H1 (cell line): ENCODE data around the gene ZNF746. TPM values are rescaled to one million over a fixed set of nuclear protein-coding genes. Genes with fewer than 3 reads are reported as not detected.

Experiments used
- FOSL1 ChIP-seq: IDR thresholded peaks from 2 replicates; pipeline ENCODE4 v1.6.1; 2011; ENCODE audit warnings: mild to moderate bottlenecking, low read depth, low read length, moderate library complexity; ENCODE audit not compliant: insufficient read depth
- JUND ChIP-seq: IDR thresholded peaks from 2 replicates; pipeline ENCODE4 v1.6.1; 2011; ENCODE audit warnings: mild to moderate bottlenecking, improper control_type of control experiment, low read length
- NANOG ChIP-seq: IDR thresholded peaks from 2 replicates; pipeline ENCODE4 v1.6.1; 2011; ENCODE audit warnings: low read length, low read depth, mild to moderate bottlenecking, inconsistent platforms; ENCODE audit not compliant: insufficient read depth, poor library complexity, severe bottlenecking
- RFX5 ChIP-seq: IDR thresholded peaks from 2 replicates; pipeline ENCODE4 v1.6.1; 2011; ENCODE audit warnings: low read depth, low read length, improper control_type of control experiment, borderline replicate concordance
- TBP ChIP-seq: IDR thresholded peaks from 2 replicates; pipeline ENCODE4 v1.6.1; 2011; ENCODE audit warnings: low read depth, low read length, improper control_type of control experiment
- polyA plus RNA-seq, 7 experiments: library from polyadenylated mRNA; depleted of rRNA in 3 of 7; stranded (reverse) in 5 of 7; unstranded in 2 of 7; fragments of >200 nt in 5 of 7; fragments of 200-250 nt in 2 of 7; gene quantifications; 1 replicate in 5 of 7; 2 replicates in 1 of 7; 4 replicates in 1 of 7; pipeline versions ENCODE4 v1.2.1 to v1.2.3, GENCODE V29; 2011 to 2013; ENCODE audit warnings: missing spikeins in 2 of 7, mixed read lengths in 2 of 7
- total RNA-seq: library from RNA; stranded (reverse); fragmentation: NEBNext Ultra II Directional; extraction: Animal tissue kit (Norgen Biotek cat#: 25700); gene quantifications from 2 replicates; pipeline ENCODE4 v1.2.1, GENCODE V29; 2021
- TF ChIP-seq, protein P1 (sequence below): fragments of 300-600 bp; sonication (generic); IDR thresholded peaks from 2 replicates; pipeline ENCODE4 v1.7.1; 2012; ENCODE audit warnings: low read length, moderate library complexity, mild to moderate bottlenecking, inconsistent platforms; ENCODE audit not compliant: insufficient replicate concordance
- TF ChIP-seq, protein P2 (sequence below): IDR thresholded peaks from 2 replicates; pipeline ENCODE4 v1.6.1; 2012; ENCODE audit warnings: inconsistent platforms

ZNF746 gene
- total and polyA plus RNA-seq, 2 of the 8 experiments (the other 6 are each of a cell fraction or from before 2014, with no cell fraction given): 7.5 to 15.6 TPM

DNA sequence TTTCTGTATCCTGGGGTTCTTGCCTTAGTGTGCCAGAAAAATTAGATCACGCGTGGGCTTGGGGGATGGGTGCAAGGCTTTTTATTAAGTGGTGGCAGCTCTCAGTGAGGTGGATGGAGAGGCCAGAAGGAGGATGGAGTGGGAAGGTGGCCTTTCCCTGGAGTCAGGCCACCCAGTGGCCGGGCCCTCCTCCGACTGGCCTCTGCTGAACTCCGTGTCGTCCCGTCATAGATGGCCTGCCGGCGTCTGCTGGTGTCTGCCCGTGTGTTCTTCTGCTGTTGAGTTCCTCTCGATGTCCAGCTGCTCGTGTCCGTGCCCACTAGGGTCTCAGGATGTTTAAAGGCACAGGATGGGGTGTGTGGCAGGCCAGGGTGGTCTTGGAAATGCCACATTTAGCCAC lies 4.0 kb upstream of the ZNF746 start (continued):
- TF ChIP-seq, protein P1, sequence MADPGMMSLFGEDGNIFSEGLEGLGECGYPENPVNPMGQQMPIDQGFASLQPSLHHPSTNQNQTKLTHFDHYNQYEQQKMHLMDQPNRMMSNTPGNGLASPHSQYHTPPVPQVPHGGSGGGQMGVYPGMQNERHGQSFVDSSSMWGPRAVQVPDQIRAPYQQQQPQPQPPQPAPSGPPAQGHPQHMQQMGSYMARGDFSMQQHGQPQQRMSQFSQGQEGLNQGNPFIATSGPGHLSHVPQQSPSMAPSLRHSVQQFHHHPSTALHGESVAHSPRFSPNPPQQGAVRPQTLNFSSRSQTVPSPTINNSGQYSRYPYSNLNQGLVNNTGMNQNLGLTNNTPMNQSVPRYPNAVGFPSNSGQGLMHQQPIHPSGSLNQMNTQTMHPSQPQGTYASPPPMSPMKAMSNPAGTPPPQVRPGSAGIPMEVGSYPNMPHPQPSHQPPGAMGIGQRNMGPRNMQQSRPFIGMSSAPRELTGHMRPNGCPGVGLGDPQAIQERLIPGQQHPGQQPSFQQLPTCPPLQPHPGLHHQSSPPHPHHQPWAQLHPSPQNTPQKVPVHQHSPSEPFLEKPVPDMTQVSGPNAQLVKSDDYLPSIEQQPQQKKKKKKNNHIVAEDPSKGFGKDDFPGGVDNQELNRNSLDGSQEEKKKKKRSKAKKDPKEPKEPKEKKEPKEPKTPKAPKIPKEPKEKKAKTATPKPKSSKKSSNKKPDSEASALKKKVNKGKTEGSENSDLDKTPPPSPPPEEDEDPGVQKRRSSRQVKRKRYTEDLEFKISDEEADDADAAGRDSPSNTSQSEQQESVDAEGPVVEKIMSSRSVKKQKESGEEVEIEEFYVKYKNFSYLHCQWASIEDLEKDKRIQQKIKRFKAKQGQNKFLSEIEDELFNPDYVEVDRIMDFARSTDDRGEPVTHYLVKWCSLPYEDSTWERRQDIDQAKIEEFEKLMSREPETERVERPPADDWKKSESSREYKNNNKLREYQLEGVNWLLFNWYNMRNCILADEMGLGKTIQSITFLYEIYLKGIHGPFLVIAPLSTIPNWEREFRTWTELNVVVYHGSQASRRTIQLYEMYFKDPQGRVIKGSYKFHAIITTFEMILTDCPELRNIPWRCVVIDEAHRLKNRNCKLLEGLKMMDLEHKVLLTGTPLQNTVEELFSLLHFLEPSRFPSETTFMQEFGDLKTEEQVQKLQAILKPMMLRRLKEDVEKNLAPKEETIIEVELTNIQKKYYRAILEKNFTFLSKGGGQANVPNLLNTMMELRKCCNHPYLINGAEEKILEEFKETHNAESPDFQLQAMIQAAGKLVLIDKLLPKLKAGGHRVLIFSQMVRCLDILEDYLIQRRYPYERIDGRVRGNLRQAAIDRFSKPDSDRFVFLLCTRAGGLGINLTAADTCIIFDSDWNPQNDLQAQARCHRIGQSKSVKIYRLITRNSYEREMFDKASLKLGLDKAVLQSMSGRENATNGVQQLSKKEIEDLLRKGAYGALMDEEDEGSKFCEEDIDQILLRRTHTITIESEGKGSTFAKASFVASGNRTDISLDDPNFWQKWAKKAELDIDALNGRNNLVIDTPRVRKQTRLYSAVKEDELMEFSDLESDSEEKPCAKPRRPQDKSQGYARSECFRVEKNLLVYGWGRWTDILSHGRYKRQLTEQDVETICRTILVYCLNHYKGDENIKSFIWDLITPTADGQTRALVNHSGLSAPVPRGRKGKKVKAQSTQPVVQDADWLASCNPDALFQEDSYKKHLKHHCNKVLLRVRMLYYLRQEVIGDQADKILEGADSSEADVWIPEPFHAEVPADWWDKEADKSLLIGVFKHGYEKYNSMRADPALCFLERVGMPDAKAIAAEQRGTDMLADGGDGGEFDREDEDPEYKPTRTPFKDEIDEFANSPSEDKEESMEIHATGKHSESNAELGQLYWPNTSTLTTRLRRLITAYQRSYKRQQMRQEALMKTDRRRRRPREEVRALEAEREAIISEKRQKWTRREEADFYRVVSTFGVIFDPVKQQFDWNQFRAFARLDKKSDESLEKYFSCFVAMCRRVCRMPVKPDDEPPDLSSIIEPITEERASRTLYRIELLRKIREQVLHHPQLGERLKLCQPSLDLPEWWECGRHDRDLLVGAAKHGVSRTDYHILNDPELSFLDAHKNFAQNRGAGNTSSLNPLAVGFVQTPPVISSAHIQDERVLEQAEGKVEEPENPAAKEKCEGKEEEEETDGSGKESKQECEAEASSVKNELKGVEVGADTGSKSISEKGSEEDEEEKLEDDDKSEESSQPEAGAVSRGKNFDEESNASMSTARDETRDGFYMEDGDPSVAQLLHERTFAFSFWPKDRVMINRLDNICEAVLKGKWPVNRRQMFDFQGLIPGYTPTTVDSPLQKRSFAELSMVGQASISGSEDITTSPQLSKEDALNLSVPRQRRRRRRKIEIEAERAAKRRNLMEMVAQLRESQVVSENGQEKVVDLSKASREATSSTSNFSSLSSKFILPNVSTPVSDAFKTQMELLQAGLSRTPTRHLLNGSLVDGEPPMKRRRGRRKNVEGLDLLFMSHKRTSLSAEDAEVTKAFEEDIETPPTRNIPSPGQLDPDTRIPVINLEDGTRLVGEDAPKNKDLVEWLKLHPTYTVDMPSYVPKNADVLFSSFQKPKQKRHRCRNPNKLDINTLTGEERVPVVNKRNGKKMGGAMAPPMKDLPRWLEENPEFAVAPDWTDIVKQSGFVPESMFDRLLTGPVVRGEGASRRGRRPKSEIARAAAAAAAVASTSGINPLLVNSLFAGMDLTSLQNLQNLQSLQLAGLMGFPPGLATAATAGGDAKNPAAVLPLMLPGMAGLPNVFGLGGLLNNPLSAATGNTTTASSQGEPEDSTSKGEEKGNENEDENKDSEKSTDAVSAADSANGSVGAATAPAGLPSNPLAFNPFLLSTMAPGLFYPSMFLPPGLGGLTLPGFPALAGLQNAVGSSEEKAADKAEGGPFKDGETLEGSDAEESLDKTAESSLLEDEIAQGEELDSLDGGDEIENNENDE: no peak
- TF ChIP-seq JUND: no peak
- no peak for TF ChIP-seq NANOG
- no peak for TF ChIP-seq TBP
- TF ChIP-seq, protein P2, sequence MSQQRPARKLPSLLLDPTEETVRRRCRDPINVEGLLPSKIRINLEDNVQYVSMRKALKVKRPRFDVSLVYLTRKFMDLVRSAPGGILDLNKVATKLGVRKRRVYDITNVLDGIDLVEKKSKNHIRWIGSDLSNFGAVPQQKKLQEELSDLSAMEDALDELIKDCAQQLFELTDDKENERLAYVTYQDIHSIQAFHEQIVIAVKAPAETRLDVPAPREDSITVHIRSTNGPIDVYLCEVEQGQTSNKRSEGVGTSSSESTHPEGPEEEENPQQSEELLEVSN: no peak
- no peak for TF ChIP-seq FOSL1
- TF ChIP-seq RFX5: no peak
- TF ChIP-seq, all 59 proteins: peak for 0
